GM12878 (cell line): ENCODE data around the gene GSK3A. TPM values are rescaled to one million over a fixed set of nuclear protein-coding genes. Genes with fewer than 3 reads are reported as not detected.

Source experiments
- CBX3 ChIP-seq: fragments of 200-600 bp; sonication (generic); IDR thresholded peaks from 2 replicates; pipeline ENCODE4 v1.6.1; 2016; ENCODE audit warnings: low read depth, borderline replicate concordance
- HDAC6 ChIP-seq: fragments of 200-600 bp; sonication (generic); IDR thresholded peaks from one replicate; pipeline ENCODE4 v1.8.0; 2017; ENCODE audit warnings: antibody characterized with exemption; ENCODE audit not compliant: unreplicated experiment
- SMAD1 ChIP-seq: fragments of 450-650 bp; IDR thresholded peaks from 2 replicates; pipeline ENCODE4 v1.6.1; 2018; ENCODE audit warnings: mild to moderate bottlenecking, low read depth; ENCODE audit not compliant: partially characterized antibody
- TCF12 ChIP-seq: IDR thresholded peaks from 2 replicates; pipeline ENCODE4 v1.6.1; 2011; ENCODE audit warnings: low read depth, mild to moderate bottlenecking, low read length
- polyA plus RNA-seq, 11 experiments: library from polyadenylated mRNA; depleted of rRNA in 4 of 11; unstranded in 6 of 11; stranded (reverse) in 5 of 11; fragments of >200 nt; fragmentation: Nextera tagmentation in 4 of 11; fragmentation: Illumina TruSeq in 1 of 11; extraction: Ambion mirVana in 4 of 11; extraction: Trizol in 1 of 11; gene quantifications; 1 replicate in 1 of 11; 2 replicates in 10 of 11; pipeline versions ENCODE4 v1.2.1 to v1.2.3, GENCODE V29; 2011 to 2016; ENCODE audit warnings: inconsistent platforms in 2 of 11, missing spikeins in 2 of 11, low read depth in 1 of 11
- total RNA-seq, 4 experiments: library from RNA; depleted of rRNA in 3 of 4; stranded (reverse); fragments of >200 nt in 3 of 4; fragmentation: Illumina TruSeq in 1 of 4; extraction: Trizol in 1 of 4; gene quantifications; 2 replicates each; pipeline versions ENCODE4 v1.2.1 to v1.2.3, GENCODE V29; 2013 to 2021
- TF ChIP-seq, protein P1 (sequence below): fragments of 450-650 bp; formaldehyde crosslinking; IDR thresholded peaks from 2 replicates; pipeline ENCODE4 v1.4.0; 2022; ENCODE audit warnings: mild to moderate bottlenecking, moderate library complexity
- TF ChIP-seq, protein P2 (sequence below): IDR thresholded peaks from 2 replicates; pipeline ENCODE4 v1.6.1; 2012; ENCODE audit warnings: mild to moderate bottlenecking, low read depth, low read length

Gene GSK3A
- total and polyA plus RNA-seq, 10 of the 15 experiments (the other 5 are each of a cell fraction or from before 2014, with no cell fraction given) = 1.00 to 47.9 (median 15.2) TPM

DNA sequence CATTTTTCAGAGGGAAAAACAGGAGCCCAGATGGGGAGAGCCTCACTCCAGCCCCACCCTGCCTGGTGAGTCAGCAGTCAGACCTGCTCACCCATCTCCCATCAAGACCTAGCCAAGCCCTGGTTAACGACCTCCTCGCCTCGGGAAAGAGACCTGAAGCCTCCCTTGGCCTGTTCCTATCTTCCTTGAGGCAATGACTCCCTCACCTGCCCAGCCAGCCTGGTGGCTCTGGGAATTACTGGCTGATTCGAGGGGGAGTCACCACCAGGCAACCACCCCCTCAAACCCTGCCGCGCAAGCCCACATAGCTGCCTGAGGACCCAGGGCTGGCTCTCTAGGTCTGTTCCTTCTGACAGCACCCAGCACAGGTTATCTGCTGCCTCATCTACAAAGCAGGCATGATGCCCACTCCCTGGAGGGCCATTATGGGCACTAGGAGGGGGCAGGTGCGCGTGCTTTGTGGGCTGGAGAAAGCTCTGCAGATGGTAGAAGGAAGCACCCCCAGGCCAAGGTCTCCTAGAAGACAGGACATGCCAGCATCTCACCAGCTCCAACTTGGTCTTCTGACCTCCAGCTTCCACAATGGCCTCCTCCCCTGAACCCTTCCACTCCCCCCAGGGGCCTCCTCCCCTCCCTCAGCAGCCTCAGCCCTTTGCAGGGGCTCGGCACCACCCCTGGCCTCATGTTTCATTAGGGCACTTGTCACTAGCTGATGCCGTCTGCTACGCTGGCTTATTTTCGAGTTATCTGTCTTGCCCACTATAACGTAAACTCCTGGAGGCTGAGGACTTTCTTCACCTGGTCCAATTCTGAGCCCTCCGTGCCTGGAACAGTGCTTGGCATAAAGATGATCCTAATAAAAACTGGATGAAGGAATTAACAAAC is 35.3 kb downstream of the GSK3A start (continued):
- TF ChIP-seq, protein P1, sequence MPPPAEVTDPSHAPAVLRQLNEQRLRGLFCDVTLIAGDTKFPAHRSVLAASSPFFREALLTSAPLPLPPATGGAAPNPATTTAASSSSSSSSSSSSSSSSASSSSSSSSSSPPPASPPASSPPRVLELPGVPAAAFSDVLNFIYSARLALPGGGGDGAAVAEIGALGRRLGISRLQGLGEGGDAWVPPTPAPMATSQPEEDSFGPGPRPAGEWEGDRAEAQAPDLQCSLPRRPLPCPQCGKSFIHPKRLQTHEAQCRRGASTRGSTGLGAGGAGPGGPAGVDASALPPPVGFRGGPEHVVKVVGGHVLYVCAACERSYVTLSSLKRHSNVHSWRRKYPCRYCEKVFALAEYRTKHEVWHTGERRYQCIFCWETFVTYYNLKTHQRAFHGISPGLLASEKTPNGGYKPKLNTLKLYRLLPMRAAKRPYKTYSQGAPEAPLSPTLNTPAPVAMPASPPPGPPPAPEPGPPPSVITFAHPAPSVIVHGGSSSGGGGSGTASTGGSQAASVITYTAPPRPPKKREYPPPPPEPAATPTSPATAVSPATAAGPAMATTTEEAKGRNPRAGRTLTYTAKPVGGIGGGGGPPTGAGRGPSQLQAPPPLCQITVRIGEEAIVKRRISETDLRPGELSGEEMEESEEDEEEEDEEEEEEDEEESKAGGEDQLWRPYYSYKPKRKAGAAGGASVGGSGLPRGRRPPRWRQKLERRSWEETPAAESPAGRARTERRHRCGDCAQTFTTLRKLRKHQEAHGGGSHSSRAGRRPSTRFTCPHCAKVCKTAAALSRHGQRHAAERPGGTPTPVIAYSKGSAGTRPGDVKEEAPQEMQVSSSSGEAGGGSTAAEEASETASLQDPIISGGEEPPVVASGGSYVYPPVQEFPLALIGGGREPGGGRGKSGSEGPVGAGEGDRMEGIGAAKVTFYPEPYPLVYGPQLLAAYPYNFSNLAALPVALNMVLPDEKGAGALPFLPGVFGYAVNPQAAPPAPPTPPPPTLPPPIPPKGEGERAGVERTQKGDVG (CRISPR knock-in tag) = no peak
- TF ChIP-seq HDAC6 (no peak), SMAD1 (no peak), TCF12 (no peak), CBX3 (no peak)
- TF ChIP-seq, protein P2, sequence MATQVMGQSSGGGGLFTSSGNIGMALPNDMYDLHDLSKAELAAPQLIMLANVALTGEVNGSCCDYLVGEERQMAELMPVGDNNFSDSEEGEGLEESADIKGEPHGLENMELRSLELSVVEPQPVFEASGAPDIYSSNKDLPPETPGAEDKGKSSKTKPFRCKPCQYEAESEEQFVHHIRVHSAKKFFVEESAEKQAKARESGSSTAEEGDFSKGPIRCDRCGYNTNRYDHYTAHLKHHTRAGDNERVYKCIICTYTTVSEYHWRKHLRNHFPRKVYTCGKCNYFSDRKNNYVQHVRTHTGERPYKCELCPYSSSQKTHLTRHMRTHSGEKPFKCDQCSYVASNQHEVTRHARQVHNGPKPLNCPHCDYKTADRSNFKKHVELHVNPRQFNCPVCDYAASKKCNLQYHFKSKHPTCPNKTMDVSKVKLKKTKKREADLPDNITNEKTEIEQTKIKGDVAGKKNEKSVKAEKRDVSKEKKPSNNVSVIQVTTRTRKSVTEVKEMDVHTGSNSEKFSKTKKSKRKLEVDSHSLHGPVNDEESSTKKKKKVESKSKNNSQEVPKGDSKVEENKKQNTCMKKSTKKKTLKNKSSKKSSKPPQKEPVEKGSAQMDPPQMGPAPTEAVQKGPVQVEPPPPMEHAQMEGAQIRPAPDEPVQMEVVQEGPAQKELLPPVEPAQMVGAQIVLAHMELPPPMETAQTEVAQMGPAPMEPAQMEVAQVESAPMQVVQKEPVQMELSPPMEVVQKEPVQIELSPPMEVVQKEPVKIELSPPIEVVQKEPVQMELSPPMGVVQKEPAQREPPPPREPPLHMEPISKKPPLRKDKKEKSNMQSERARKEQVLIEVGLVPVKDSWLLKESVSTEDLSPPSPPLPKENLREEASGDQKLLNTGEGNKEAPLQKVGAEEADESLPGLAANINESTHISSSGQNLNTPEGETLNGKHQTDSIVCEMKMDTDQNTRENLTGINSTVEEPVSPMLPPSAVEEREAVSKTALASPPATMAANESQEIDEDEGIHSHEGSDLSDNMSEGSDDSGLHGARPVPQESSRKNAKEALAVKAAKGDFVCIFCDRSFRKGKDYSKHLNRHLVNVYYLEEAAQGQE = no peak
